Keratinocyte (primary cell): Measurements from ENCODE around the gene PSMC6. TPM values are rescaled to one million over a fixed set of nuclear protein-coding genes. Genes with fewer than 3 reads are reported as not detected.

Experiments used
- DNase-seq: peaks from one replicate; pipeline ENCODE4 v3.0.0-alpha.2; 2011; ENCODE audit warnings: low read depth, missing footprints, low spot score
- FAIRE-seq: peaks from 2 replicates; lab custom pipeline; 2011; peaks lifted over from hg19 to GRCh38; lab: Jason Lieb, UNC
- H2AFZ ChIP-seq: 2 replicates; pipeline ENCODE4 v1.6.0; 2012; ENCODE audit warnings: low read length, control low read depth, inconsistent platforms; ENCODE audit not compliant: control insufficient read depth
- H3K27ac ChIP-seq: 2 replicates; pipeline ENCODE4 v1.5.1; 2011; ENCODE audit warnings: low read length; ENCODE audit not compliant: control insufficient read depth, insufficient read depth
- H3K27me3 ChIP-seq: 3 replicates; pipeline ENCODE4 v1.6.0; 2011; ENCODE audit warnings: low read length; ENCODE audit not compliant: control insufficient read depth, insufficient read depth; ENCODE audit errors: extremely low read depth
- H3K36me3 ChIP-seq, 2 experiments: 2 replicates in 1 of 2; 3 replicates in 1 of 2; pipeline ENCODE4 v1.5.1; 2011; ENCODE audit warnings: low read length in 2 of 2, mild to moderate bottlenecking in 1 of 2; ENCODE audit not compliant: control insufficient read depth in 2 of 2, insufficient read depth in 2 of 2; ENCODE audit errors: extremely low read depth in 1 of 2
- H3K4me1 ChIP-seq: 3 replicates; pipeline ENCODE4 v1.5.1; 2011; ENCODE audit warnings: low read length; ENCODE audit not compliant: control insufficient read depth, insufficient read depth; ENCODE audit errors: extremely low read depth
- H3K4me2 ChIP-seq: 3 replicates; pipeline ENCODE4 v1.6.0; 2011; ENCODE audit warnings: low read depth, low read length; ENCODE audit not compliant: control insufficient read depth, insufficient read depth; ENCODE audit errors: extremely low read depth
- H3K4me3 ChIP-seq, 3 experiments: fragments of 200-600 bp in 1 of 3; sonication (generic) in 1 of 3; 2 replicates in 2 of 3; 3 replicates in 1 of 3; pipeline ENCODE4 v1.5.1; 2011 to 2016; ENCODE audit warnings: low read length in 3 of 3, mild to moderate bottlenecking in 3 of 3, control low read depth in 2 of 3, inconsistent platforms in 1 of 3, low read depth in 1 of 3, mixed read lengths in 1 of 3, mixed run types in 1 of 3, moderate library complexity in 1 of 3; ENCODE audit not compliant: control insufficient read depth in 2 of 3, insufficient read depth in 2 of 3; ENCODE audit errors: extremely low read depth in 1 of 3
- H3K79me2 ChIP-seq: 2 replicates; pipeline ENCODE4 v1.6.0; 2012; ENCODE audit warnings: low read length; ENCODE audit not compliant: control insufficient read depth, insufficient read depth
- H3K9ac ChIP-seq: 3 replicates; pipeline ENCODE4 v1.6.0; 2011; ENCODE audit warnings: low read length; ENCODE audit not compliant: control insufficient read depth, insufficient read depth; ENCODE audit errors: extremely low read depth
- H3K9me1 ChIP-seq: 3 replicates; pipeline ENCODE4 v1.6.0; 2011; ENCODE audit warnings: low read length; ENCODE audit not compliant: control insufficient read depth, insufficient read depth; ENCODE audit errors: extremely low read depth
- H3K9me3 ChIP-seq: 2 replicates; pipeline ENCODE4 v1.5.1; 2012; ENCODE audit warnings: low read depth, low read length; ENCODE audit not compliant: control insufficient read depth
- H4K20me1 ChIP-seq: 3 replicates; pipeline ENCODE4 v1.6.0; 2011; ENCODE audit warnings: low read length; ENCODE audit not compliant: control insufficient read depth, insufficient read depth; ENCODE audit errors: extremely low read depth
- CTCF ChIP-seq, 3 experiments: IDR thresholded peaks in 1 of 3; conservative IDR thresholded peaks in 1 of 3; optimal IDR thresholded peaks in 1 of 3; 2 replicates in 2 of 3; 3 replicates in 1 of 3; pipeline versions ENCODE3 to v1.5.1; 2011; ENCODE audit warnings: low read length in 3 of 3, mild to moderate bottlenecking in 3 of 3, moderate library complexity in 2 of 3, control low read depth in 1 of 3, inconsistent platforms in 1 of 3; ENCODE audit not compliant: insufficient read depth in 2 of 3; ENCODE audit errors: extremely low read depth in 1 of 3
- EZH2 ChIP-seq: IDR thresholded peaks from one replicate; pipeline ENCODE4 v1.6.1; 2012; ENCODE audit warnings: inconsistent platforms, mild to moderate bottlenecking, low read length, moderate library complexity
- dilution Hi-C: fragments of 300-500 bp; cut with MboI; formaldehyde crosslinking; loops from one replicate; pipeline ENCODE4 v1.7.0; 2020; ENCODE audit warnings: low sequenced_read_pairs; ENCODE audit not compliant: extremely low pct_ligation_motif_present
- polyA plus RNA-seq, 5 experiments: library from polyadenylated mRNA; depleted of rRNA in 3 of 5; stranded (reverse) in 3 of 5; stranded (forward) in 1 of 5; unstranded in 1 of 5; fragments of >200 nt; gene quantifications; 1 replicate in 1 of 5; 2 replicates in 3 of 5; 3 replicates in 1 of 5; pipeline versions ENCODE4 v1.2.1 to v1.2.3, GENCODE V29; 2011 to 2012; ENCODE audit warnings: missing spikeins in 2 of 5, low read depth in 1 of 5, low replicate concordance in 1 of 5

The PSMC6 gene
- polyA plus RNA-seq, 1 donor (not counting 4 experiments of a cell fraction or from before 2014, with no cell fraction given): 152 TPM

- no peaks in the 10 kb centered on the region for H3K27me3 ChIP-seq
- dilution Hi-C loops: no loop called here
- H3K4me1 ChIP-seq: peaks cover 35% of the 10 kb centered on the region
- H3K36me3 ChIP-seq: no peaks in the 10 kb centered on the region
- FAIRE-seq: peak; percentile 88
- TF ChIP-seq EZH2 (no peak), CTCF (optimal IDR thresholded peaks at IDR 0.05 in 1 of 3, IDR thresholded peaks at IDR 0.05 in 1 of 3, conservative IDR thresholded peaks at IDR 0.05 in 1 of 3; ENCODE audit: extremely low read depth in 1 of 3, insufficient read depth in 2 of 3, low read length in 3 of 3) (no peak)
- H2AFZ ChIP-seq: peak overlapping the region; percentile 61
- DNase-seq: peak; percentile 62
- no peak overlapping the region for H3K9ac ChIP-seq
- H4K20me1 ChIP-seq: no peaks in the 10 kb centered on the region
- no peak overlapping the region for H3K4me2 ChIP-seq
- H3K79me2 ChIP-seq: peaks cover 12% of the 10 kb centered on the region
- no peak overlapping the region for H3K4me3 ChIP-seq
- peak overlapping the region; percentile 83 for H3K27ac ChIP-seq
- no peaks in the 10 kb centered on the region for H3K9me3 ChIP-seq
- no peaks in the 10 kb centered on the region for H3K9me1 ChIP-seq
These were observed 3.8 kb upstream of the PSMC6 start for GRCh38 chr14:52703225-52703624.

DNA sequence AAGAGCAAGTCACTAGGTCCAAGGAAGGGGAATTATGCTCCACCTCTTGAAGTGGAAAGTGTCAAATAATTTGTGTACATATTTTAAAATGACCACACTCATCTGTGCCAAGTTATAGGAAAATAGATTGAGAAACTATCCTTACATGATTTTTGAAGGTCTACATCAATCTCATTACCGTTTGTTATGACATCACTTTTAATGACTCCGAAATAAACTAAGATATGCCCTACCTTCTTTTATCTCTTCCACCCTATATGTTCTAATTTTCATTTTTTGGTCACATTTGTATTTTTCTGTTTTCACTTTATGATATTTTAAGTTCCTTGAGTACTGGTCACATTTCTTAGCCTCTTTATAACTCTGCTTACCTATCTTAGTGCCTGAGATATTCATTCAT is 3.3 kb upstream of the PSMC6 start:
- no peak overlapping the region for H3K4me3 ChIP-seq
- H3K79me2 ChIP-seq: peaks cover 17% of the 10 kb centered on the region
- peak overlapping the region; percentile 83 for H3K27ac ChIP-seq
- H3K9me1 ChIP-seq: no peaks in the 10 kb centered on the region
- H3K36me3 ChIP-seq: no peaks in the 10 kb centered on the region
- TF ChIP-seq EZH2 (no peak), CTCF (optimal IDR thresholded peaks at IDR 0.05 in 1 of 3, IDR thresholded peaks at IDR 0.05 in 1 of 3, conservative IDR thresholded peaks at IDR 0.05 in 1 of 3; ENCODE audit: extremely low read depth in 1 of 3, insufficient read depth in 2 of 3, low read length in 3 of 3) (no peak)
- peak overlapping the region; percentile 61 for H2AFZ ChIP-seq
- FAIRE-seq (no peak), DNase-seq (no peak)
- H3K4me1 ChIP-seq: peaks cover 37% of the 10 kb centered on the region
- no peaks in the 10 kb centered on the region for H4K20me1 ChIP-seq
- no peaks in the 10 kb centered on the region for H3K27me3 ChIP-seq
- H3K9ac ChIP-seq: no peak overlapping the region
- H3K4me2 ChIP-seq: no peak overlapping the region
- no peaks in the 10 kb centered on the region for H3K9me3 ChIP-seq
- dilution Hi-C loops: no loop called here
